H9 (cell line): ENCODE data around the gene VAMP8. TPM values are rescaled to one million over a fixed set of nuclear protein-coding genes. Genes with fewer than 3 reads are reported as not detected.

Source experiments
- DNase-seq: peaks from one replicate; pipeline ENCODE4 v3.0.0-alpha.2; 2017
- H2AFZ ChIP-seq: one replicate; pipeline ENCODE4 v1.6.1; 2013; ENCODE audit warnings: mild to moderate bottlenecking, low read length, control low read depth, moderate library complexity
- H2AK5ac ChIP-seq: 2 replicates; pipeline ENCODE4 v1.6.1; 2013; ENCODE audit warnings: low read length, control low read depth, mixed read lengths; ENCODE audit not compliant: insufficient read length
- H2BK120ac ChIP-seq: one replicate; pipeline ENCODE4 v1.6.1; 2013; ENCODE audit warnings: low read depth, mild to moderate bottlenecking, low read length, control low read depth, inconsistent platforms; ENCODE audit not compliant: poor library complexity, severe bottlenecking
- H2BK12ac ChIP-seq: 2 replicates; pipeline ENCODE4 v1.6.1; 2013; ENCODE audit warnings: low read length, control low read depth, mixed read lengths, low read depth; ENCODE audit not compliant: insufficient read length
- H2BK15ac ChIP-seq: 2 replicates; pipeline ENCODE4 v1.6.1; 2013; ENCODE audit warnings: low read depth, low read length, control low read depth
- H2BK20ac ChIP-seq: one replicate; pipeline ENCODE4 v1.6.1; 2013; ENCODE audit warnings: low read depth, mild to moderate bottlenecking, low read length, control low read depth, inconsistent platforms; ENCODE audit not compliant: poor library complexity, severe bottlenecking
- H2BK5ac ChIP-seq: 2 replicates; pipeline ENCODE4 v1.6.1; 2013; ENCODE audit warnings: low read length, control low read depth, mixed read lengths; ENCODE audit not compliant: insufficient read length
- H3K14ac ChIP-seq: 2 replicates; pipeline ENCODE4 v1.6.1; 2013; ENCODE audit warnings: low read length, control low read depth; ENCODE audit not compliant: insufficient read depth
- H3K18ac ChIP-seq: 2 replicates; pipeline ENCODE4 v1.6.1; 2013; ENCODE audit warnings: low read depth, mild to moderate bottlenecking, mixed read lengths, low read length, control low read depth; ENCODE audit not compliant: insufficient read length
- H3K23ac ChIP-seq: 2 replicates; pipeline ENCODE4 v1.6.1; 2013; ENCODE audit warnings: low read length, control low read depth, mixed read lengths, low read depth; ENCODE audit not compliant: insufficient read length
- H3K23me2 ChIP-seq: 2 replicates; pipeline ENCODE4 v1.6.1; 2013; ENCODE audit warnings: low read depth, mild to moderate bottlenecking, mixed read lengths, low read length, control low read depth; ENCODE audit not compliant: insufficient read length, poor library complexity, severe bottlenecking
- H3K27ac ChIP-seq: 2 replicates; pipeline ENCODE4 v1.5.1; 2013; ENCODE audit warnings: low read length, control low read depth, mixed read lengths, low read depth; ENCODE audit not compliant: insufficient read length
- H3K27me3 ChIP-seq: 2 replicates; pipeline ENCODE4 v1.6.1; 2013; ENCODE audit warnings: low read length, control low read depth, inconsistent platforms; ENCODE audit not compliant: insufficient read depth
- H3K4ac ChIP-seq: 2 replicates; pipeline ENCODE4 v1.6.1; 2013; ENCODE audit warnings: low read depth, mild to moderate bottlenecking, control low read depth, inconsistent platforms, low read length, moderate library complexity
- H3K4me1 ChIP-seq: 2 replicates; pipeline ENCODE4 v1.6.1; 2013; ENCODE audit warnings: low read length, control low read depth, inconsistent platforms; ENCODE audit not compliant: insufficient read depth
- H3K4me2 ChIP-seq: 2 replicates; pipeline ENCODE4 v1.6.1; 2013; ENCODE audit warnings: low read length, control low read depth, mixed read lengths; ENCODE audit not compliant: insufficient read length, insufficient read depth
- H3K56ac ChIP-seq: 2 replicates; pipeline ENCODE4 v1.6.1; 2013; ENCODE audit warnings: low read depth, mild to moderate bottlenecking, mixed read lengths, low read length, control low read depth; ENCODE audit not compliant: insufficient read length
- H3K79me1 ChIP-seq: 2 replicates; pipeline ENCODE4 v1.6.1; 2013; ENCODE audit warnings: low read depth, mild to moderate bottlenecking, moderate library complexity, low read length, control low read depth, inconsistent platforms; ENCODE audit not compliant: insufficient read depth, poor library complexity, severe bottlenecking
- H3K79me2 ChIP-seq: 2 replicates; pipeline ENCODE4 v1.6.1; 2013; ENCODE audit warnings: low read length, control low read depth, inconsistent platforms; ENCODE audit not compliant: insufficient read depth
- H3K9ac ChIP-seq: 2 replicates; pipeline ENCODE4 v1.6.1; 2013; ENCODE audit warnings: low read length, control low read depth, mixed read lengths; ENCODE audit not compliant: insufficient read length; ENCODE audit errors: extremely low read depth
- H3K9me3 ChIP-seq: one replicate; pipeline ENCODE4 v1.6.1; 2013; ENCODE audit warnings: low read depth, low read length, inconsistent platforms; ENCODE audit not compliant: control insufficient read depth
- H3T11ph ChIP-seq: one replicate; pipeline ENCODE4 v1.6.1; 2013; ENCODE audit warnings: mild to moderate bottlenecking, low read length, control low read depth, inconsistent platforms
- H4K20me1 ChIP-seq: one replicate; pipeline ENCODE4 v1.6.1; 2013; ENCODE audit not compliant: control insufficient read depth, insufficient read length, insufficient read depth
- H4K5ac ChIP-seq: 2 replicates; pipeline ENCODE4 v1.6.1; 2013; ENCODE audit warnings: low read depth, mild to moderate bottlenecking, mixed read lengths, low read length, control low read depth; ENCODE audit not compliant: insufficient read length
- H4K8ac ChIP-seq: replicated peaks from 2 replicates; pipeline ENCODE4 v1.6.1; 2013; ENCODE audit warnings: low read length, control low read depth, mixed read lengths, low read depth; ENCODE audit not compliant: insufficient read length
- H4K91ac ChIP-seq: 2 replicates; pipeline ENCODE4 v1.6.1; 2013; ENCODE audit warnings: low read depth, mild to moderate bottlenecking, moderate library complexity, mixed read lengths, low read length, control low read depth; ENCODE audit not compliant: insufficient read length
- H3K27ac Mint-ChIP-seq, 3 experiments: 2 replicates in 2 of 3; 3 replicates in 1 of 3; pipeline ENCODE4 v1.8.0; 2020 to 2021; ENCODE audit warnings: mixed read lengths in 3 of 3, mild to moderate bottlenecking in 1 of 3, moderate library complexity in 1 of 3
- H3K27me3 Mint-ChIP-seq: 2 replicates; pipeline ENCODE4 v1.8.0; 2021; ENCODE audit warnings: low read depth, mild to moderate bottlenecking, moderate library complexity, mixed read lengths
- H3K36me3 Mint-ChIP-seq, 3 experiments: 2 replicates in 2 of 3; 3 replicates in 1 of 3; pipeline ENCODE4 v1.8.0; 2020 to 2021; ENCODE audit warnings: low read depth in 3 of 3, mixed read lengths in 3 of 3; ENCODE audit not compliant: insufficient read depth in 1 of 3
- H3K4me1 Mint-ChIP-seq, 2 experiments: 2 replicates each; pipeline ENCODE4 v1.8.0; 2020; ENCODE audit warnings: mixed read lengths in 2 of 2
- H3K4me3 Mint-ChIP-seq, 2 experiments: 2 replicates in 1 of 2; 3 replicates in 1 of 2; pipeline ENCODE4 v1.8.0; 2020 to 2021; ENCODE audit warnings: mild to moderate bottlenecking in 2 of 2, mixed read lengths in 2 of 2, moderate library complexity in 1 of 2
- H3K9me3 Mint-ChIP-seq, 2 experiments: 2 replicates in 1 of 2; 3 replicates in 1 of 2; pipeline ENCODE4 v1.8.0; 2020; ENCODE audit warnings: mild to moderate bottlenecking in 2 of 2, mixed read lengths in 2 of 2, moderate library complexity in 1 of 2
- CTCF ChIP-seq: fragments of 200-600 bp; sonication (generic); conservative IDR thresholded peaks from 3 replicates; pipeline ENCODE4 v1.8.0; 2021; ENCODE audit warnings: antibody characterized with exemption, mild to moderate bottlenecking
- WGBS: extraction: QIAGEN DNeasy Blood & Tissue Kit; methylation state at CpG from one replicate; pipeline ENCODE4 v1.1.7; 2013; ENCODE audit warnings: missing lambda C conversion rate, low lambda C conversion rate, mixed read lengths; ENCODE audit not compliant: insufficient read length; ENCODE audit errors: extremely low coverage; 5-methylcytosine and 5-hydroxymethylcytosine counted together
- total RNA-seq: library from RNA; stranded (reverse); gene quantifications from 2 replicates; pipeline ENCODE4 v1.2.1, GENCODE V29; 2021

The VAMP8 gene
- total RNA-seq, 1 experiment from 2014 or later = 33.4 TPM

- H4K91ac ChIP-seq = no peak overlapping the region
- H3K79me2 ChIP-seq = peaks cover 13% of the 10 kb centered on the region; the same call in 1 of the 2 replicates
- no peaks in the 10 kb centered on the region for H3K9me3 ChIP-seq
- H4K5ac ChIP-seq = no peak overlapping the region
- no peak overlapping the region for H2BK20ac ChIP-seq
- Mint-ChIP-seq H3K27ac (no peak overlapping the region), H3K9me3 (no peaks in the 10 kb centered on the region), H3K36me3 (peaks cover 39 to 68% (median 56%) of the 10 kb centered on the region in 3 experiments), H3K27me3 (no peaks in the 10 kb centered on the region), H3K4me1 (peaks cover 5 to 9% of the 10 kb centered on the region in 2 experiments; a peak in 3 of 4 replicates), H3K4me3 (no peak overlapping the region)
- H2BK12ac ChIP-seq = no peak overlapping the region
- no peak overlapping the region for H2BK5ac ChIP-seq
- no peaks in the 10 kb centered on the region; the same call in 1 of the 2 replicates for H3K4me1 ChIP-seq
- no peak overlapping the region for H3K56ac ChIP-seq
- H2AFZ ChIP-seq = no peak overlapping the region
- no peaks in the 10 kb centered on the region for H3K23me2 ChIP-seq
- no peaks in the 10 kb centered on the region for H4K20me1 ChIP-seq
- DNase-seq = no peak
- no peak for TF ChIP-seq CTCF
- no peak overlapping the region for H3K27ac ChIP-seq
- peaks cover 18% of the 10 kb centered on the region for H3K79me1 ChIP-seq
- no peak overlapping the region for H4K8ac ChIP-seq
- no peak overlapping the region for H3K9ac ChIP-seq
- H3K27me3 ChIP-seq = no peaks in the 10 kb centered on the region
- H3K18ac ChIP-seq = no peak overlapping the region
- H3K14ac ChIP-seq = no peak overlapping the region
- H2BK120ac ChIP-seq = no peak overlapping the region
- H3T11ph ChIP-seq = no peak overlapping the region
- H3K23ac ChIP-seq = no peak overlapping the region
- no peak overlapping the region for H3K4me2 ChIP-seq
- no CpG with 5 or more reads among the region's 1 CpG for WGBS
- no peak overlapping the region for H2AK5ac ChIP-seq
- H3K4ac ChIP-seq = no peak overlapping the region
- H2BK15ac ChIP-seq = no peak overlapping the region
These were observed 44.0 kb downstream of the VAMP8 start for GRCh38 chr2:85621338-85621737.
